NT2/D1 (cell line): ENCODE measurements around the gene ABCD1.

ENCODE experiments used
- DNase-seq: peaks from one replicate; pipeline ENCODE4 v3.0.0-alpha.2; 2011; ENCODE audit warnings: low read depth, low spot score
- H3K27me3 ChIP-seq: 2 replicates; pipeline ENCODE4 v1.6.0; 2011; ENCODE audit warnings: mild to moderate bottlenecking; ENCODE audit not compliant: insufficient read length, insufficient read depth
- H3K36me3 ChIP-seq: 2 replicates; pipeline ENCODE4 v1.6.1; 2011; ENCODE audit warnings: mild to moderate bottlenecking, low read length, mixed read lengths; ENCODE audit not compliant: insufficient read depth, insufficient read length
- H3K4me1 ChIP-seq: 2 replicates; pipeline ENCODE4 v1.5.1; 2011; ENCODE audit not compliant: insufficient read depth, insufficient read length
- H3K4me3 ChIP-seq: 2 replicates; pipeline ENCODE4 v1.5.1; 2011; ENCODE audit warnings: low read depth; ENCODE audit not compliant: insufficient read length
- H3K9ac ChIP-seq: 2 replicates; pipeline ENCODE4 v1.6.0; 2011; ENCODE audit warnings: low read depth; ENCODE audit not compliant: insufficient read length
- H3K9me3 ChIP-seq: 2 replicates; pipeline ENCODE4 v1.5.1; 2011; ENCODE audit warnings: mild to moderate bottlenecking, low read length; ENCODE audit not compliant: insufficient read depth
- SUZ12 ChIP-seq: IDR thresholded peaks from 2 replicates; pipeline ENCODE4 v1.6.1; 2011; ENCODE audit not compliant: insufficient read length, insufficient read depth; ENCODE audit errors: extremely low read depth
- YY1 ChIP-seq: IDR thresholded peaks from 2 replicates; pipeline ENCODE4 v1.6.1; 2011; ENCODE audit not compliant: insufficient read length, insufficient read depth
- ZNF274 ChIP-seq: IDR thresholded peaks from 2 replicates; pipeline ENCODE4 v1.6.1; 2011; ENCODE audit warnings: mild to moderate bottlenecking, low read depth, low read length

Gene ABCD1

DNA sequence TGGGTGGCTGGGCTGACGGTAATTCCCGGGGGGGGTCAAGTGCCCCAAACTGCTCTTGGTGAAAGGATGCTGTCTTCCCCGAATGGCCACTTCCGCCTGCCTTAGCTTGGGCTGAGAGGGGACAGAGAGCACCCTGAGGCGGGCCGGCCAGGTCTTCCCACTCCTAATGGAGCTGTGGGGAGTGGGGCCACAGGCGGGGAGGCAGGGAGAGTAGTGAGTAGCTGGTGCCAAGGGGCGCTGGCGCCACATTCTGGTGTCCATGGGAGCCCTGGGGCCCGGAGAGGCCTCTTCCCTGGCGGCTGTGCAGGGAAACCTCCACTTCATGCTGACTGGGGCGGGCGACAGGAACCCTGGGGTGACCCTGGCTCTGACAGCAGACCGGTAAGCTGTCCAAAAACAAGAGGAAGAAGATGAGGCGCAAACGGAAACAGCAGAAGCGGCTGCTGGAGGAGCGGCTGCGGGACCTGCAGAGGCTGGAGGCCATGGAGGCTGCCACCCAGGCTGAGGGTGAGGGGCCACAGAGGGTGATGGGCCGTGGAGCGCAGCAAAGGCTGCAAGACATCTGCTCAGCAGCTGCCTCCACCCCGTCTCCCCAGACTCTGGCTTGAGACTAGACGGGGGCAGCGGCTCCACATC is 58.8 kb downstream of the ABCD1 start:
- Histone ChIP-seq H3K36me3 (peaks cover 21% of the 10 kb centered on the region), H3K4me3 (no peak overlapping the region), H3K27me3 (no peaks in the 10 kb centered on the region), H3K9ac (no peak overlapping the region), H3K4me1 (peaks cover 3% of the 10 kb centered on the region), H3K9me3 (no peaks in the 10 kb centered on the region)
- no peak for DNase-seq
- no peak for TF ChIP-seq ZNF274
- TF ChIP-seq SUZ12: no peak
- no peak for TF ChIP-seq YY1

DNA sequence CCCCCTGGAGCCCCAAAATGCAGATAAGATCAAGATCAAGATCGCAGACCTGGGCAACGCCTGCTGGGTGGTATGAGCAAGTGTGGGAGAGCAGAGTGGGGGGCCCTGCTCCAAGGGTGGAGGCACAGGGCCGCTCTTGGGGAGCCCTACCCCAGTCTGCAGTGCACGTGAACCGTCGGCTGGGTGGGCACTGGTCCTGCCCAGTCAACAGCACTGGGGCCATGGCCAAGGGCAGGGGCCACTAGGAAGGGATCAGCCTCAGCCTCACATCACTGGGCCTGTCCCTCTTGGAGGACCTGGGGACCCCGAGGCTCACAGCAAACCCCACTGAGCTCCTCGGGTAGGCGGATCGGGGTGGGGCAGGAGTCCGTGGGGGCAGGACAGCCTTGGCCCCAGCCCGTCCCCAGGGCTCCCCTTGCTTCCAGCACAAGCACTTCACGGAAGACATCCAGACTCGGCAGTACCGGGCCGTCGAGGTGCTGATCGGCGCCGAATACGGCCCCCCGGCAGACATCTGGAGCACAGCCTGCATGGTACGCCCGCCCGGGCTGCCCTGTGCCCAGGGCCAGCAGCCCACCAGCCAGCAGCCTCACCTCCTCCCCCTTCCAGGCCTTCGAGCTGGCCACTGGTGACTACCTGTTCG is 59.8 kb downstream of the ABCD1 start:
- Histone ChIP-seq H3K27me3 (no peaks in the 10 kb centered on the region), H3K9ac (no peak overlapping the region), H3K36me3 (peaks cover 21% of the 10 kb centered on the region), H3K4me1 (peaks cover 3% of the 10 kb centered on the region), H3K4me3 (no peak overlapping the region), H3K9me3 (no peaks in the 10 kb centered on the region)
- TF ChIP-seq ZNF274 (no peak), YY1 (no peak), SUZ12 (no peak)
- DNase-seq: no peak

DNA sequence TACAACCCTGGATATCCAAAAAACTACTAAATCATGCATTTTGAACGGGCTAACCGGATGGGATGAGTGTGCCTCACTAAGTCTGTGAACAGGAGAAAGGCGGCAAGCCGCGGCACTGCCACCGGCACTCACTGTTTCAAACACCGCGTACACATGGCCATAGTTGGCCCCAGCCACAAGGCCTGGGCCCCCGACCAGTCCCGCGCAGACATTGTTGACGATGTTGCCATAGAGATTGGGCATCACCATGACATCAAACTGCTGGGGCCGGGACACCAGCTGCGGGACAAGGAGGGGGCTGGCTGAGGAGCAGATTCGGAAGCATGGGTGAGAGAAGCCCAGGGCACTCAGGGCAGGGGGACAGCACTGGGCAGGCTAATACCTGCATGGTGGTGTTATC is 62.0 kb downstream of the ABCD1 start:
- no peak overlapping the region for H3K9ac ChIP-seq
- no peaks in the 10 kb centered on the region for H3K4me1 ChIP-seq
- peaks cover 33% of the 10 kb centered on the region for H3K36me3 ChIP-seq
- H3K27me3 ChIP-seq: no peaks in the 10 kb centered on the region
- TF ChIP-seq ZNF274 (no peak), YY1 (no peak), SUZ12 (no peak)
- no peak overlapping the region for H3K4me3 ChIP-seq
- no peak for DNase-seq
- no peaks in the 10 kb centered on the region for H3K9me3 ChIP-seq

DNA sequence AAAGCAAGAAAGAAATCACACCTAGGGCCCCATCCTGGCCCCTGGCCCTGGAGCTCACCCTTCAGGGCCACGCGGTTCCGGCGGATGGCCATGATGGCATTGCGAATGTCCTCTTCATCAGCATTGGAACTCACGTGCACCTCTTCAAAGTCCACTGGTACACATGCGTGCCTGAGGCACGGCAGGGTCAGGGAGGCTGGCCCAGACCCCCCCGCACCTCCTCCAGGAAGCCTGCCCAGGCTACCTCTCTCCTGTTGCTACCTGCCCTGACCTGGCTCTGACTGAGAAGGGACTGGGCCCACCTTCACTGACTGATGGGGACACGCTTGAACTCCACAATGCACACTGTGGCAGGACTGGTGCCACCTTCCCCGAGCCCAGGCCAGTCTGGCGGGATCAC is 65.0 kb downstream of the ABCD1 start:
- no peak for DNase-seq
- H3K4me1 ChIP-seq: no peaks in the 10 kb centered on the region
- H3K9ac ChIP-seq: no peak overlapping the region
- no peaks in the 10 kb centered on the region for H3K27me3 ChIP-seq
- no peaks in the 10 kb centered on the region for H3K9me3 ChIP-seq
- TF ChIP-seq SUZ12 (no peak), YY1 (no peak), ZNF274 (no peak)
- H3K36me3 ChIP-seq: peaks cover 43% of the 10 kb centered on the region
- H3K4me3 ChIP-seq: no peak overlapping the region

DNA sequence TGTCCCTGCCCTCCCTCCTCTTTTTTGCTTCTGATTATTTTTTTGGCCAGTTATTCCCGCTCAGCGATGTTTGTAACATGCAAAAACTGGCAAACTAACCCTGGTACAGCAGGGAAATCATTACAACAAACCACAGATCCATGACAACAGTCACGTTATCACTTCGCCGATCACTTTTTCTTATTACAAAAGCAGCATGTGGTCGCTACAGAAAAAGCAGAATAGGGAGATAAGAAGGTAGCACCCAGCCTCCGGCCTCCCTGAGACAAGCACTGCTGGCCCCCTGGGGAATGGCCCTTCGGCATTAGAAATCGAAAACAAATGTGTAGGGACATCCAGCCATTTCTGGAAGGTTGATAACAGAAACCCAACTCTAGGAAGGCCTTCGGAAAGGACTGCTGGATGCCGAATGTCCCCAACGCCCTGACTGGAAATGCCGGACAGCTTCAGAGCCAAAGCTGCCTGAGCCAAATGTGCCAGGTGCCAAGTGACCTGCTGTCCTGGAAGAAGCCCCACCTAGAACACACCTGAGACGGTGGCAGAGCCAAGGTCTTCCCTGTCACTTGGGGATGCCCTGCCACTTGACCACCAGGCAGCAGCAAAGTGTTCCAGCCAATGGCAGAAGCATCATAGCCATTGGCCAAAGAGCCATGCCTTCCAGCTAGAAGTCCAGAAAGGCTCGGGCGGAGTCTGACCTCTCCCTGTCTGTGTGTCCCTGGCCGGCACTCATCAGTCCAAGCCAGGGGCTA is 66.6 kb downstream of the ABCD1 start:
- Histone ChIP-seq H3K36me3 (peaks cover 43% of the 10 kb centered on the region), H3K4me1 (peaks cover 2% of the 10 kb centered on the region), H3K4me3 (no peak overlapping the region), H3K9me3 (no peaks in the 10 kb centered on the region), H3K27me3 (no peaks in the 10 kb centered on the region), H3K9ac (no peak overlapping the region)
- no peak for DNase-seq
- no peak for TF ChIP-seq SUZ12
- no peak for TF ChIP-seq YY1
- TF ChIP-seq ZNF274: no peak

DNA sequence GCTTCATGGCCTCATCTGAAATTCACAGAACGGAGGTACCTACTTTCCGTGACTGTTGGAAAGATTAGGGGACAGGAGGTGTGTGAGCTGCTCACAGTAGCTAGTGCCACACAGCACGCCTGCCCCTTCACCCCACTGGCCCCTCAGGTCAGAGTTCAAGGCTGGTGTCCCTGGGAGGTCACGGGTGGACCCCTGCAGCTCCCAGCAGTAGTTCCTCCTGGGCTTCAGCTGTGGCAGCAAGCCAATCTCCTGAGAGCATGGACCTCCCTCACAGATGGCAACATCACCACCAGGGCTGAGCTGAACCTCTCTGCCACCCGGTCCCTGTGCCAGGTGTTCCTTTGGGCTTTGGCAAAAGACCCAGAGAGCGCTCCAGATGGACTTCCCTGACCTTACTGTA is 67.7 kb downstream of the ABCD1 start:
- no peak overlapping the region for H3K9ac ChIP-seq
- H3K36me3 ChIP-seq: peaks cover 47% of the 10 kb centered on the region
- no peaks in the 10 kb centered on the region for H3K27me3 ChIP-seq
- TF ChIP-seq SUZ12 (no peak), YY1 (no peak), ZNF274 (no peak)
- no peak for DNase-seq
- H3K4me1 ChIP-seq: peaks cover 2% of the 10 kb centered on the region
- H3K9me3 ChIP-seq: no peaks in the 10 kb centered on the region
- H3K4me3 ChIP-seq: no peak overlapping the region

DNA sequence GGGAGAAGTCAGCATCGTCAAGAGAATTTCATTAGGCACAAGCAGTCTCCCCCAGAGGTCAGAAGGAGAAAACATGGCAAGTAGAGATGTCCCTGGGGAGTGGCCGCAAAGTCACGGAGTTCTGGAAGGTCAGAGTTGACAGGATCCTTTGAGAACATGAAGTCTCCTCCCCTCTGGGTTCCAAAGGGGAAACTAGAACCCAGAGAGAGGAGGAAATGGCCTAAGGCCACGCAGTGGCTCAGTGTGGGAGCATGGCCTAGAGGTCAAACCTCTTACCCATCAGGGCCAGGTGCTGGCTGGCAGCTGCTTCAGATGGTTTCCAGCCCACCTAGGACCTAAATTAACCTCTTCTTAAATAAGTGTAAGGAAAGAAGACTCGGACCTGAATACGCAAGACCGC is 68.6 kb downstream of the ABCD1 start:
- Histone ChIP-seq H3K4me3 (peak overlapping the region; percentile 60), H3K36me3 (peaks cover 50% of the 10 kb centered on the region), H3K9me3 (no peaks in the 10 kb centered on the region), H3K9ac (peak overlapping the region; percentile 72), H3K4me1 (peaks cover 2% of the 10 kb centered on the region), H3K27me3 (no peaks in the 10 kb centered on the region)
- no peak for TF ChIP-seq ZNF274
- no peak for TF ChIP-seq SUZ12
- no peak for TF ChIP-seq YY1
- no peak for DNase-seq
